Spleen (tissue), 7 donors: ENCODE results near the gene CD36.

ENCODE experiments used
- CTCF ChIP-seq, 11 experiments: fragments of 200-600 bp in 7 of 11; fragments of 450-650 bp in 4 of 11; sonication (generic) in 4 of 11; IDR thresholded peaks in 8 of 11; conservative IDR thresholded peaks in 3 of 11; 1 replicate in 7 of 11; 2 replicates in 4 of 11; pipeline versions ENCODE4 v1.4.0 to v1.8.0; 2016 to 2021; ENCODE audit warnings: antibody characterized with exemption in 11 of 11, inconsistent platforms in 4 of 11, mild to moderate bottlenecking in 1 of 11
- POLR2A ChIP-seq, 3 donors: fragments of 450-650 bp; IDR thresholded peaks; one replicate each; pipeline ENCODE4 v1.5.1; 2017; ENCODE audit warnings: antibody characterized with exemption in 3 of 3, mild to moderate bottlenecking in 1 of 3
- POLR2AphosphoS5 ChIP-seq, 3 donors: sonication (generic); formaldehyde crosslinking; IDR thresholded peaks; one replicate each; pipeline ENCODE4 v1.5.1; 2017; ENCODE audit warnings: antibody characterized with exemption in 3 of 3
- donor health status: DM: no; HTN: no; CAD: no; lungs with moderate emphysema.
- donor health status: DM: no; HTN: no; CAD: no.
- donor health status: DM: no; HTN: no; CAD: no.

- no peak for TF ChIP-seq POLR2A (IDR thresholded peaks at IDR 0.05)
- TF ChIP-seq CTCF (IDR thresholded peaks at IDR 0.05 in 8 of 11, conservative IDR thresholded peaks at IDR 0.05 in 3 of 11), result no peak
- no peak for TF ChIP-seq POLR2AphosphoS5 (IDR thresholded peaks at IDR 0.05)
Measured at GRCh38 chr7:80632819-80633218, 5.6 kb upstream of the CD36 start.
